ENCODE data around the gene BBX.
A peak's percentile ranks its signal among the peaks of the same experiment; 100 is the strongest.

The BBX gene

DNA sequence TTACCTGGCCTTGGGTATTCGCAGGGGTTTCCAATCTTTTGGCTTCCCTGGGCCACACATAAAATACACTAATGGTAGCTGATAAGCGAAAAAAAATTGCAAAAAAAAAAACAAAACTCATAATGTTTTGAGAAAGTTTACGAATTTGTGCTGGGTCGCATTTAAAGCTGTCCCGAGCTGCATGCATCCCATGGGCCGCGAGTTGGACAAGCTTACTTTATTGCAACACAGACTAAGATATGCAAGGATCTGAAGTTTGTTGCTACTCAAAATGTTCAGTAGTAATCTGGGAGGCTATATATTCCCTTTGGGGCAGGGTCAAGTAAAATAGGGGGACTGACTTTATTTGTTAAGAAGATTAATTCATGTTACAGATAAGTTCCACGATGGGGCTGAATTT, 320.2 kb downstream of the BBX start:
- Histone ChIP-seq H3K4me3 (replicated peaks; ENCODE audit: insufficient read depth, low read length) (no peak overlapping the region), H3K27me3 (ENCODE audit: insufficient read depth, poor library complexity, severe bottlenecking) (no peaks in the 10 kb centered on the region), H3K27ac (replicated peaks) (no peak overlapping the region)
- TF ChIP-seq REST (IDR thresholded peaks at IDR 0.05; ENCODE audit: insufficient replicate concordance, low read depth): no peak
- no peak for TF ChIP-seq SPI1 (IDR thresholded peaks at IDR 0.05; ENCODE audit: borderline replicate concordance, low read depth)
- TF ChIP-seq POLR2AphosphoS5 (IDR thresholded peaks at IDR 0.05; ENCODE audit: low read depth): no peak
- TF ChIP-seq CTCF (IDR thresholded peaks at IDR 0.05; ENCODE audit: insufficient read depth, low read length): no peak
- no peak for TF ChIP-seq GABPA (IDR thresholded peaks at IDR 0.05; ENCODE audit: low read depth)
- DNase-seq (ENCODE audit: low read depth in 1 of 2, low spot score in 1 of 2): no peak

DNA sequence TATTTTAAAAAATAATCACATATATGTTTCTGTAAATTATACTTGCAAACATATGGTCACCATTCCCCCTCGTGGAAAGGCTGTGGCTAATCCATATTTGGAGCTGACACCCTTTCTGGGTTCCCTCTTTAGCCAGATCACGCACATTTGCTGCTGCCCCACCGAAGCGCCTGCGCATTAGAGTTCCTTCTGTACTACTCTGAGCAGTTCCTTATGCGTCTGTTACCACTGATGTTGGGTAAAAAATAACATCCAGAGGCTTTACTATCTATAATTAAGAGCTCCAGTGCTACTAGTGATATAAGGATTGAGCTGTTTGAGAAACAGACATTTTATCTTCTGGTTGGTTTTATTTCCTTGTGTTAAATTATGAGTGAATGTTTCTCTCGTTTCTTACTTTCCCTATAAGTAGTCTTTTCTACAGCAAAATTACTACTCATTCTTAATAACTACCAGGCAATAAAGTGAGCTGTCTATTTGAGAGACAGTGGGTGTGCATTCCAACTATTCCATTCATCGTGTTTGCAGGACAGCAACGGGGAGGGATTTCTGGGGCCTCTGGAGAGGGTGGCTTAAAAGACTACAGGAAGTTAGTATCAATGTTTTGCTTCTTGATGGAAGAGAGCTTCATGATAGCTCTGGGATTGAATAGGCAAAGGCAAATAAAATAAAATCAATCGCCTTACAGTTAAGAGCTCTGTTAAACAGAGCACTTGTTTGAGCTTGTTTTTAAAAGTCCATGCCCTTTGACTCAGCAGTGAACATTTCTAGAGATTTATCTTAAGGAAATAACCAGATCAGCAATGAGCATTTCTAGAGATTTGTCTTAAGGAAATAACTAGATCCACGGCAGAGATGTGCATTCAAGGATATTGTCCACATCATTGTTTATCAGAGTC, 322.9 kb downstream of the BBX start:
- Histone ChIP-seq H3K4me3 (replicated peaks; ENCODE audit: insufficient read depth, low read length) (no peak overlapping the region), H3K27me3 (ENCODE audit: insufficient read depth, poor library complexity, severe bottlenecking) (no peaks in the 10 kb centered on the region), H3K27ac (replicated peaks) (no peak overlapping the region)
- no peak for DNase-seq (ENCODE audit: low read depth in 1 of 2, low spot score in 1 of 2)
- TF ChIP-seq CTCF (IDR thresholded peaks at IDR 0.05; ENCODE audit: insufficient read depth, low read length): no peak
- no peak for TF ChIP-seq REST (IDR thresholded peaks at IDR 0.05; ENCODE audit: insufficient replicate concordance, low read depth)
- no peak for TF ChIP-seq SPI1 (IDR thresholded peaks at IDR 0.05; ENCODE audit: borderline replicate concordance, low read depth)
- TF ChIP-seq GABPA (IDR thresholded peaks at IDR 0.05; ENCODE audit: low read depth): no peak
- no peak for TF ChIP-seq POLR2AphosphoS5 (IDR thresholded peaks at IDR 0.05; ENCODE audit: low read depth)

- Histone ChIP-seq H3K27ac (replicated peaks) (no peak overlapping the region), H3K4me3 (replicated peaks; ENCODE audit: insufficient read depth, low read length) (no peak overlapping the region), H3K27me3 (ENCODE audit: insufficient read depth, poor library complexity, severe bottlenecking) (no peaks in the 10 kb centered on the region)
- peak; percentile 7 to 26 for DNase-seq (ENCODE audit: low read depth in 1 of 2, low spot score in 1 of 2)
- no peak for TF ChIP-seq POLR2AphosphoS5 (IDR thresholded peaks at IDR 0.05; ENCODE audit: low read depth)
- no peak for TF ChIP-seq GABPA (IDR thresholded peaks at IDR 0.05; ENCODE audit: low read depth)
- TF ChIP-seq CTCF (IDR thresholded peaks at IDR 0.05; ENCODE audit: insufficient read depth, low read length): peak; percentile 54
Observed at GRCh38 chr3:107846279-107846852, 323.6 kb downstream of the BBX start.
